ENCODE data around the gene ZNF594.
"Not testable (repeated sequence)": the region's sequence is repeated elsewhere in the genome, so short reads cannot be mapped to it uniquely, and the experiment has no call there.

Gene ZNF594

DNA sequence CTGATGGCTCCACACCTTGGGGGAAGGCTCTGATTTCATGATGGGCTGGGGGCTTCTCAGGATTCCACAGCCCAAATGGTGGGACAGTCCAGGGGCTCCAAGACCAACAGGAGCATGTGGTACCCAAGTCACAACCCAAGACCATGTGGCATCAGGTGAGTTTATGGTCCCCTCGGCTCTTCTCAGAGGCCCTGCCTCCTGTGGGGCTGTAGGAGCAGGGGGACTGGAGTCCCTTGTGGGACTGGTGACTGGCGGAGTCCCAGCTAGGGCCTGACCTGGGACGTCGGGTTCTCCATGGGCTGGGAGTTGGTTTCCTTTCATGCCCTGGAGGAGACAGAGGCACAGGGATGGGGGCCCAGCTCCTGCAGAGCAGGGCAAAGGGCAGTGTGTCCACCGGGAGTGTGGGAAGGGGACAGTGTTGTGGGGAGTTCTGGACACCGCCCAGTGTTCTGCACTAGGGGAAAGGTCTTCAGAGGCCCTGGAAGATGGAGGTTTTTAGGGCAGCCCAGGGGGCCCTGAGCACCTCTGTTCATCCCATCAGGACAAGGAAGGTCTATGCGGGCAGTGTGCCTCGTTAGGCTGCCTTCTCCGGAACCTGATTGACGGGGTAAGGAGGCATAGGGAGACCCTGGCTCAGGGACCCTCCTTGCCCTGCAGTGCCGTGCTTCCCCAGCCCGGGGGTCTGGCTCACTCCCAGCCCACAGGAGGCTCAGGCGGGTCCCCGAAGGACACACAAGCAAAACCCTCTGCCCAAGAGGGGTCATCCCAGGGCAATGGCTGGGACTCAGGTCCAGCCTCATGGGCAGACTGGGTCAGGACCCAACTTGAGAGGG lies 54.9 kb downstream of the ZNF594 start:
- not testable (repeated sequence) for DNase-seq (ENCODE audit: low read depth)

DNA sequence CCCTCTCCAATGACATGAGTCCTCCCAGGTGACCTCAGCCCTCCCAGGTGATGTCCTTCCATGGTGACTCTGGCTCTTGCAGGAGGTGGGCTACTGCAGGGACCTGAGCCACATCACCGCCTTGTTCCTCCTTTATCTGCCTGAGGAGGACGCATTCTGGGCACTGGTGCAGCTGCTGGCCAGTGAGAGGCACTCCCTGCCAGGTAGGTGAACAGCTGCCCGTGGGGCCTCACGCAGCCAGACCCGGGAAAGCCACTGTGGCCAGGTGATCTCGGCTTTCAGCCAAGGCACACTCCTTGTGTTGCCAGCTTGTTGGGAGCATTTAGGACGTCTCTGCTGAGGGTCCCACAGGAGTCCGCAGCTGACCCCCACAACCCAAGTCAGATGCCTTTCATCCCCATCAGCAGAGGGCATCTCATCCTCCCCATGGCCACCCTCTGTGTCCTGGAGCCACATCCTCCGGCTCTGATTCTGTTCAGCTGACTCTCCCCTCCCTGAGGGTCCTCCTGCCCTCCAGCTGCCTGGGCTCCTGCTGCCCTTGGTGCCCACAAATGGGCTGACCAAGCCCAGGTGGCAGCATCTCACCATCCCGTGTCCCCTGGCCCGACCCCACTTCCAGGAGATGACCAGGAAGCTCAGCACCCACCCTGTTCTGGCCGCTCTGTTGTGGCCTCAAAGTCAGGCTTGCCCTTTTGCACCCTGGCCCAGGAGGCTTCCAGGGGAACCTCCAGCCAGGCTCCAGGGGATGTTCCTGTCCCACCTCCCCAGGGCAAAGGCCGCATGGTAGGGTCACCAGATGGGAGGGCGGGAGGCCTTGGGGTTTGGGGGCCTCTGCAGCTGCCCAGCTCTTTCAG lies 55.7 kb downstream of the ZNF594 start:
- no peak for DNase-seq (ENCODE audit: low read depth)

DNA sequence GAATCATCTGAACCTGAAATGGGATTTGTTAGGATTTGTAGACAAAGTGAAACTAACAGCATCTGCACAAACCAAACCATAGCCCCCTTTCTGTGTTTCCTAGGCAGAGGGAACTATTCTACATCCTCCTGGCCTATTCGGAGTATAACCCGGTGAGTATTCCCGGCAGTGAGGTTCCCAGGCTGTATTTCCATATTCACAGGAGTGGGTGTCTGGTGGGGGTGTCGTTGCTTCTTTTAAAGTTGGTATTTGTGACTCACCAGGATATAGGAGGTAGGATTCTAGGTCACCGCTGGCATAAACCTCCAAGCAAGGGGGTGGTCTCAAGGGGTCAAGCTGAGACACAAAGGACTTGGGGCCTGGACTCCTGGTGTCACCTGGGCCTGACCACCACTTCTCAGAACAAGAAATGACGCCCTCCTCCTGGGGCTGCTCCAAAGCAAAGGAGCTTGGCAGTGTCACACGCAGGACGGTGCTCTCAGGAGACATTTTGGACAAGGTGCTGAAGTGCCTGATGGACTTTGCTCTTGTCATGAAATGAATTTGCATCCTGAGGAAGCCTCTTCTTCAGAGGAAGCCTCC lies 56.4 kb downstream of the ZNF594 start:
- DNase-seq (ENCODE audit: low read depth) = not testable (repeated sequence)

DNA sequence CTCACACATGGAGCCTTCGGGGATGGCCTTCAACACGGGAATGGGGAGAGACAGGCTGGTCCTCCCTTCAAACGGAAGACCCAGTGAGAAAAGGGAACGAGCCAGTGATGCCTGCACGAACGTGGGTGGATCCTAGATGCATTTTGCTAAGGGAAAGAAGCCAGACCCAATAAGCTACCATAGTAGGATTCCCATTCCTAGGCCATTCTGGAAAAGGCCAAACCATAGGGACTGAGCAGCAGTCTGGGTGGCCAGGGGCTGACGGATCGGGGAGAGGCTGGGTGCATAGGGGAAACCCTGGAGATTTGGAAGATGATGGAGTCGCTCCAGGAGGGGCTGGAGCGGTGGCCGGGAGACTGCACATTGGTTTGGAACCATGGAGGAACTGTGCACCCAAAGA lies 57.1 kb downstream of the ZNF594 start:
- DNase-seq (ENCODE audit: low read depth) = not testable (repeated sequence)

DNA sequence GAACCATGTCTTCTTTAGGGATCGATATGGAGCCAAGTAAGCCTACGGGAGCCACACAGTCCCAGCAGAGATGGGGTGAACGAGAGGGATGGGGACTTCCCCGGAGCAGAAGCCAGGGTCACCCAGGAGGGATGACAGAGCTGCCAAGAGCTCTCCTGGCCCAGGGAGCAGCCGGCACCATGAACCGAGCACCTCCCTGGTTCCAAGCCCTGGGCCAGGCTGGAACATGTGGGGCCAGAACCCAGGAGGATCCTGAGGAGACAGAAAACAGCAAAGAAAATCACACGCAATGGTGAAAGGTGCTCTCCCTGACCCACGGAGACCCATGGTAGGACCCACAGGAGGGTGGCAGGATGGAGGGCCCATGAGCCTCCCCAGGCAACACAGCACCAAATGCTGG lies 57.7 kb downstream of the ZNF594 start:
- DNase-seq (ENCODE audit: low read depth) = not testable (repeated sequence)

DNA sequence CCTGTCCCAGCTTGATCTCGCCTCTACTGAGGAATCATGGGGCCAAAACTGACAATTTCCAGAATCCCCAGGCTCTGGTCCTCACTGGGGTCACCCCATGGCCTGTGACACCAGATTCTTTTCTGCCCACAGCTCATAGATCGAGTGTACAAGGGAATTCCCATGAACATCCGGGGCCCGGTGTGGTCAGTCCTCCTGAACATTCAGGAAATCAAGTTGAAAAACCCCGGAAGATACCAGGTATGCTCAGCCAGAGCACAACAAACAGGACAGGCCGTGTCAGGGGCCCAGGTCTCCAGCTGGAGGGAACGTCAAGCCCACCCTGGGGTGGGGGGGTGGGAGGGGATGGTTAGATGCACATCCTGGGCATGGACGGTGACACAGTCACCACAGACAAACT lies 58.4 kb downstream of the ZNF594 start:
- DNase-seq (ENCODE audit: low read depth) = no peak

DNA sequence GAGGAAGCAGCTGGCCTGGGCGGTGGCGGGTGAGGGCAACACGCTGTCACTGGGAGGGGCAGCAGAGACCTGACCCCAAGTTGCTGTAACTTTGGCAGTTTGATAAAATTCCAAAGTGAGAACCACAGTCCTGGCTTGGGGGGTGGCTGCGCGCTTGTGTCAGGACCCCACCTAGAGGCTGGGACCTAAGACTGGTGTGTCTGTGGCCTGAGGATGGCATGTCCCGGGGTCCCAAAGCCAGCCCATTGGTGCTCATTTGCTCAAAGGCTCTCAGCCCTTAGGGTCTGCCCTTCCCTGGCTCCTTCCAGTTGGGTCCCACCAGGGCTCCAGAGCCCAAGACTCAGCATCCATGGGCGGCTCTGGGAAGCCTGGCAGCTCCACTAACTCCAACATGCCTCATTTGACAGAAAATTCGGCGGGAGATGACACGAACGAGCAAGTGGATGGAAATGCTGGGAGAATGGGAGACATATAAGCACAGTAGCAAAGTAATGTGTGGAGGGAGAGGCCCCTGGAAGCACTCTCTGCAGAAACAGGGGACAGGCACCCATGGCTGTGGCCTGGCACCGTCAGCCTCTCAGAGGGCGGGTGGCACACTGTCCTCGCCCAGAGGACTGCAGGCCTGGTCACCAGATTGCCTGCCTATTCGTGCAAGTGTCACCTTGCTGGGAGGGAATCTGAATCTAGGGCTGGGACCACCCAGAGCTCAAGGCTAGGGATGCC lies 59.0 kb downstream of the ZNF594 start:
- not testable (repeated sequence) for DNase-seq (ENCODE audit: low read depth)

DNA sequence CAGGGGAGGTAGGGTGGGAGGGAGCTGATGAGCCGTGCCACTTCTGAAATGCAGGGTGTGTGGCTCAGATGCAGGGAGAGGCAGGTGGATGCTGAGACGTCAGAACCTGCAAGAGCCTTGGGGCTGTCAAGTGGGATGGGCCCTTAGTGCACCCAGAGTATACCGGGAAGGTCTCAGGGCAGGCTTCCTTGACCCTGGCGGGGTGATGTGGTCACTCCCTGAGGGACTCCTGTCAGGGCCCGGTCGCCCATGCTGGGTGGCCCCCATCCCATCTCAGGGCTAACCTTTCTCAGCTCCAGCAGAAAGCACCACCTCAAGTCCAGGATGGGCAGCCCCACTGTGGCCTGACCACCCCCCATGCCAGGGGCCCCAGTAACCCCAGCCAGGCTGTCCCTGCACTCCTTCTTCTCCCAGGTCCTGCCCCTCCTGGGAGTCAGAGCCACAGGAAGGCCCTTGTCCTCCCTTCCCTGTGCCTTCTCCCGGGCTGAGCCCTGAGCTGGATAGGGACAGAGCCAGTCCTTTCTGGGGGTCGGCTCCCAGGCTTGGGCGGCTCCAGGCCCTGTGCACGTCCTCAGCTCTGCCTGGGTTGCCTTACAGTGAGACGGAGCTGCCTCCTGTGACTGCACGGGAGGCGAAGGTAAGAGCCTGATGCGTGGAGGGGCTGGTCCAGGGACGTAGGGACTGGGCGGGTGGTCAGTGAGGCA lies 59.7 kb downstream of the ZNF594 start:
- DNase-seq (ENCODE audit: low read depth) = not testable (repeated sequence)

DNA sequence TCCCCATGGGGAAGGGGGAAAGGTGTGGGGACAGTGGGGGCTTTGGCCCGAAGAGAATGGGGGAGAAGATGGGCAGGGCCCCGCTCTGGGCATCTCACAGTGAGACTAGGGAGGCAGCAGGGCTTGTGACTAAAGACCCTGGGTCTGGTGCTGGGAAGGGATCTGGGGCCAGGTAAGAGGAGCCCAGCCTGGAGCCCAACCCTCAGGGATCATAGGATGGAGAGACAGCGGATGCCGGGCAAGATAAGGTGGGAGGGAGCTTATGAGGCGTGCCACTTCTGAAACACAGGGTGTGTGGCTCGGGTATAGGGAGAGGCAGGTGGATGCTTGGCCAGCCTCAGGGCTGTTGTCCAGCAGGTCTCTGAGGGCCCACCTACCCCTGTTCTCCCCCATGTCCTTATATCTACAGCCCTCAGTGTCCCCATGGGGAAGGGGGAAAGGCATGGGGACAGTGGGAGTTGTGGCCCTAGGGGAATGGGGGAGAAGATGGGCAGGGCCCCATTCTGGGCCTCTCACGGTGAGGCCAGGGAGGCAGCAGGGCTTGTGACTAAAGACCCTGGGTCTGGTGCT lies 60.4 kb downstream of the ZNF594 start:
- no peak for DNase-seq (ENCODE audit: low read depth)

DNA sequence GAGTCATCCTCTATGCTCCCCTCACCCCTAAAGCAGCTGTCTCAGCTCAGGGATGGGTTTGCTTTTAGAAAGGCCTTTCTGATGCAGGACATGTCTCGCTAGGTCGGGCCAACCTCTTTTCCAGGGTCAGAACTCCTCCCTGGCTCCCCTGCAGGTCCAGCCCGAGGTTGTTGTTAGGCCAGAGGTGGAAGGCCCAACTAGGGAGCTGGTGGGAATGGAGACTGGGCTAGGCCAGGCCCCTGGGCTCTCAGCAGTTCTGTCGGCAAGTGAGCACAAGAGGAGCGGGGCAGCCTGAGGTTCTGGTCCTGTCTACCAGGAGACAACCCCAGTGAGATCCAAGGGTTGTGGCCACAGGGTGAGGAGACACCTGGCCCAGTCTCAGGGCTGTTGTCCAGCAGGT lies 61.0 kb downstream of the ZNF594 start:
- DNase-seq (ENCODE audit: low read depth) = not testable (repeated sequence)

DNA sequence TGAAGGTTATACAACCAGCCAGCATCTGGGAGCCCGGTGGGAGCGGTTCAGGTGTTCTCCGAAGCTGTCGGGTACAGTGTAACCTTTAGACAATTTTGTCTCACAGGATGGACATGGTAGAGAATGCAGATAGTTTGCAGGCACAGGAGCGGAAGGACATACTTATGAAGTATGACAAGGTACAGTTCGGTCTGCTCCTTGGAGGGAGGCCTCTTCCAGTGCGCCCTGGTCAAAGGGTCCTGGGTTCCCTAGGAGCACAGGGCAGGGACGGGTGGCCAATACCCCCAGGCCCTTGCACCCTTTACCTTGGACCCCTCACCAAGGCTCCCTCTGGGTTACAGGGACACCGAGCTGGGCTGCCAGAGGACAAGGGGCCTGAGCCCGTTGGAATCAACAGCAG lies 61.4 kb downstream of the ZNF594 start:
- DNase-seq (ENCODE audit: low read depth) = not testable (repeated sequence)

DNA sequence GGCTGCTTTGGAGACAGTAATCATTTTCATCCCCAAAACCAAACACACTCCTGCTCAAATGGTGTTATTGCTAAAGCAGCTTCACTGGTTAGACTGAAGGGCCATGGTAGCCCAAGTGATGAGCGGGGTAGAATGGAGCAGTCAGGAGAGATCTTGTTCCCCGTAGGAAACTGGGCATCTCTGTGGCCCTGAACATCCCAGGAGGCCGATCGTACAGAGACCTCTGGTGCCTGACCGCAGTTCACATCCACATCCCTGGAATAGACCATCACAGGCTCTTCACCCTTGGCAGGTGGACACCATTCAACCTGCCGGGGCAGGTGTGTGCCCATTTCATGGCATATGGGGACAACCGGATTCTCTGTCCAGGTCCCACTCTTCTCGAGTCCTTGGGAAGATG lies 61.9 kb downstream of the ZNF594 start:
- DNase-seq (ENCODE audit: low read depth) = not testable (repeated sequence)
